Epidermal melanocyte (primary cell): ENCODE results near the gene RAVER2.

Experiments
- DNase-seq: peaks from one replicate; pipeline ENCODE4 v3.0.0; 2011; ENCODE audit warnings: low spot score; ENCODE audit not compliant: insufficient read length

The RAVER2 gene

DNA sequence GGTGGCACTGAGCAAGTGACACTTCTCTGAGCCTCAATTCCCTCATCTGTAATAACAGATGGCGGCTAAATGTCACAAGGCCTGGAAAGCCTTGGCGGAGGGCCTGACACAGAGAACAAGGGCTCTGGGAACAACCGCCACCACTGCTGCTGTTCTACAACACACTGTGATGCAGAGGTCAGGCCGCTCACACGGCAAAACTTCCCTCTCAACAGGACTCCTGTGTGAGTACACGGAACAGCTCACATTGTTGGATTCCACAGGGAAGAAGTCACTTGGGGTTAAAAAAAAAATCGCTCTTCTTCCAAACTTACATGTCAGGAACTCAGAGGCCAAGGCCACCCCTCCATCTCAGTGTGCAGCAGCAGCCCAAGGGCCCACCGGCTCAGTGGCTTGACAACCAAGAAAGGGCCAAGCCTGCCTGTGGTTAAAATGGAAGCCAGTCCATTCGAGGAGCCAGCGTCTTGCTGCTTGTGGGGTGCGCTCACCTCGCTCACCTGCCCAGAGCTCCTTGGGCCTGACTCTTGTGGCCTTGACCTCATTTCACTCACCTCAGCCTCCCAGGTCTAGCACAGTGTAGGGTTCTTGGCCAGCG is 101.1 kb downstream of the RAVER2 start:
- DNase-seq, result no peak

DNA sequence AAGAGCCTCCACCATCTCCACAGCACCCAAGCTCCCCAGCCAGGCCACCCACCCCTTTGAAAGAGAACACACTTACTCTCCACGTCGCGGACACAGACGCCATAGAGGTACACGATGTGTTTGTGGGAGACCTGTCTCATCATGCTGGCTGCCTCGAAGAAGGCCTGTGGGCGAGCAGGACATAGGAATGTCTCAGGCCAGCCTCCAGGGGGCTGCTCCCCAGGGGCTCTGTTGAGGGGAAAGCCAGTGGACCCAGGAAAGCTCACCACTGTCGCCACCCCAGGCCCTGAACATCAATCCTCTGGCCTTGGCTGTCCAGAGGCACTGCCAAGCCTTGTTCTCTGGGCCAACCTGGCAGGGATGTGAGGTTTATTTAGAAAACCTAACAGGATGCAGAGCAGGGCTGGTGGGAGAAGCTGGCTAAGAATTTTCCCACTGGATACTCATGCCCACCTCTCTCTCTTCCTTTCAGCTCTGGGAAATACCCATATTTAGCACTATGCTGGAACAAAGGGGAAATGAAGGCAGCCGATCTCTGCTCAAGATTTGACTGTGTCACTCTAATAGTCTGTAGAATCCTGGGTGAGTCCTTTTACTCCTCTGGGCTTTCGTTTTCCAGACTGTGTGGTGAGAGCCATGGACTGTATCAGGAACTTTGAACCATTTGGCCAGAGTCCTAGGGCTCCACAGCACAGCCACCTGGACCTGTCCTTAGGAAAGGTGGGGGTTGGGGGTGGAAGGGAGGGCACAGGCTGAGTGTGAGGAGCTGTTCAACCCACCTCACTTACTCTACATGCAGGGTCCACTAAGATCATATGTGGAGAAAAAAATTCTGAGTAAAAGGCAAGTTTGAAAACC is 101.9 kb downstream of the RAVER2 start:
- no peak for DNase-seq

DNA sequence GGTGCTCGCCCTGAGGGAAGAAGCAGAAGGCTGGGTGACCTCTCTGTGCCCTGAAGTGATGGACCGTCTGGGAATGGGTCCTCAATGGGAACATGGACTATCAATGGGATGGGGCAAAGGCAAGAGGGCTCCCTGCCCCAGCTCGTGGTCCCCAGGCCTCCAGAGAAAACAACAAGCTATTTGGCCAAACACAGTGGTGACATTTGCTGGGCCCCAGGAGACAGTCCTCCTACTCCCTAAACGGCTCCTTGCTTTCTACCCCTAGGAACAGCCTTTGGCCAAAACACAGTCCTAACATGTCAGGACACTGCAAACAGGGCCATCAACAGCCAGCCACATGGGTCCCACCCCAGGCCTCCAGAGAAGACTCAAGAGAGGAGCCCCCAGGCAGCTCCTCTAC is 102.8 kb downstream of the RAVER2 start:
- no peak for DNase-seq

DNA sequence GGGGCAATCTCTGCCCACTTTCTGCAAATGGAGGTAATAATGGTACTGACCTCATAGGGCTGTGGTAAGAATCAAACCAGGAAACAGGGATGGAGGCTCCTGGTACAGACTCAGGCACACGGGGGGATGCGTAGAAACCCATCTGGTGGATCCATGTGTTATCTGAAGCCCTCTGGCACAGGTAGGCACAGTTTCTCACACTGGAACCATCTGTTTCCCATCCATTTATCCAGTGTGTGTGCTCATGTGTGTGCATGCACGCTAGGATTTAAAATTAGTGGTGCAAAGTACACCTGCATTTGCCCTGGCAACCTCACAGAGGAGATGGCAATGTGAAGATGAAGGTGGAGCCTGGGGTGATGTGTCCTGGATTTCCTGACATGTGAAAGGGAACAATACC is 103.3 kb downstream of the RAVER2 start:
- no peak for DNase-seq

DNA sequence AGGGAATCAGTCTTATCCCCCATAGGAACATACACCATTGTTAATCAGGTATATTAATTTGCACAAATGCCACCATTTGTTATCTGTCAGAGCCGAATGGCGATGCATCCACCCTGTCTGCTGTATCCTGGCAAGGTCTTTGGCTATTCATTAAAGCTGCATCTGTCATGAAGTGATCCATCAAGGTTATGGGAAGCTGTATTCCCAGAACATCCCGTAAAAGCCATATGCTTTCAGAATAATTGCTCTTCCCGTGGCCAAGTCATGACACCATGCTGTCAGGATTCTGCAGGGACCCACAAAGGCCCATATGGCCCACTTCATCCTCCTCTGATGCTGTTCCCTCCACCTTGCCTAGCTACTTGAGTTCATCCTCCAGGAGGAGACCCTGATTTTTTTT is 103.9 kb downstream of the RAVER2 start:
- no peak for DNase-seq

DNA sequence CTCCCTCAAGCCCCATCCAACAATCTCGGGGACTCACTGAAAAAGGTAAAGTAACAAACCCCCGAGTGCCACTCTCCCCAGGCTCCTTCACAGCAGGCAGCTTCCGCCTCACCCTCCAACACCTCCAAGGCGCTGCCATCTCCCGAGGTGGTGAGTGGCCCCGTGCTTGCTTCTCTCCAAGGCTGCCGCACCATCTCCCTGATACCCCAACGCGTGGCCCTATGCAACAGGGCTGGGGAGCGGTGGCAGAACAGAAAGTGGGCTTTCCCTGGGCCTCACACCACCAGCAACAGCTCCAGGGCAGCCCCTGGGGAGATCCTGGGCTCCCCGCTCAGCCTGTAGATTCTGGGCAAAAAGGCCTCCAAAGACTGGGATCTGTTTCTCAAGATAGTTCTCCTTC is 105.1 kb downstream of the RAVER2 start:
- no peak for DNase-seq

DNA sequence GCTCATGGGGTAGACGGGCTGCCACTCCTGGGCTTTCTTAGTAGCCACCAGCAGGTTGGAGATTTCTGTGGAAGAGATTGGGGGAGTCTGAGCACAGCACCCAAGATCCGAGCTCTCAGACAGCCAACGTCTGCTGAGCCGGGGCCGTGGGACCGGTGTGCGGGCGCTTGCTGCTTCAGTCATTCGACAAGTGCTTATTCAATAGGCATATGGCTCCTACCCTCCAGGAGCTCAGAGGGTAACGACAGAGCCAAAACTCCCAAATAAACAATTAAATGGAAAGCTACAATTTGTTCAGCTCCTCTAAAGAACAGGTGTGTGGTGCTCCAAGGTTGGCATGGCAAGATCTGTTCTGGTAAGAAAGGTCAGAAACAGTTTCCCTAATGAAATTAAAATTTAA is 106.0 kb downstream of the RAVER2 start:
- DNase-seq, result no peak

DNA sequence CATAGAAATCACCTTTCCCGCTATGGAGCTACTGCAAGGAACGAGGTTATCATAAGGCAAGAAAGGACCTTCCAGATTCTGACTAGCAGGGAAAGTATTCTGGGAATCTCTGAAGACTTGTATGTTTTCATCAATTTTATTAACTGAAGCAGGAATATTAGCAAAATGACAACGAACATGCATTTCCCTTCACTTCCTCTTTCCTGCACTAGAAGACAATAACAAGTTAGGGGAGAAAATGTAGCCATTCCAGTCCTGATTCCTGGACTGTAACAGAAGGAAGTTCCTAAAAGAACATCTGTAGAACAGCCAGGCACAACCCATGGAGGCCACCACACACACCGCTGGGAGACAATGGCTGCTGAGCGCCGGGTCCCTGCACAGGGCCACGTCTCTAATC is 106.8 kb downstream of the RAVER2 start:
- no peak for DNase-seq

DNA sequence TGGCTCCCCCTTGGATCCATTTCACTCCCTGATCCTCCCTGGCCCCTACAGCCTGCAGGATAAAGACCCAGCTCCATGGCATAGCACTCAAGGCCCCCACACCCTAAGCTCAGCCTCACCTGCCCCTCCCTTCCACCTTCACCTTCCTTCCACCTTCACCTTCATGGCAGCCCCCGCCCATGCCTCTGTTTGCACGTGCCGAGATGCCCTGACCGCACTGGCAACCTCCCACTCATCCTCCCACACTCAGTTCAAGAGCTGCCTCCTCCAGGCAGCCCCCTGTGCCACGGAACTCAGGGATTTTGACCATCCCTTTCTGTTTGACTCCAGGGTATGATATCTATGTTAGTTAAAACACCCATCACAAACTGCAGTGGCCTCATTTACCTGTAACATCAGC is 109.8 kb downstream of the RAVER2 start:
- DNase-seq, result no peak

DNA sequence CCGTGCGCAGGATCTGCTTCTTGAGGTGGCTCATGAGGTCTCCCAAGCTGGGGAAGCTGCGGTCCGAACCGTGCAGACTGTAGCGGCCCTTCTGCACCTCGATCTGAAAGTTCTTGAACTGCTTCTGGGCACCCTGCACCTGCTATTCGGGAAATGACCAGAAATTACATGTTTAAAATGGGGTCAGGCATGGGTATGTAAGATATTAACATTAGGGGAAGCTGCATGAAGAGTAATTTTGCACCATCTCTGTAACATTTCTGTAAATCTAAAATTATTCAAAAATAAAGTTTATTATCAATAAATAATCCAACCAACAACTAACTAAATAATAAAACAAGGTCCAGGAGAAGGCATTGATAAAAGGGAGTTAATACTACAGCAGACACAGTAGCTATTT is 110.7 kb downstream of the RAVER2 start:
- no peak for DNase-seq

DNA sequence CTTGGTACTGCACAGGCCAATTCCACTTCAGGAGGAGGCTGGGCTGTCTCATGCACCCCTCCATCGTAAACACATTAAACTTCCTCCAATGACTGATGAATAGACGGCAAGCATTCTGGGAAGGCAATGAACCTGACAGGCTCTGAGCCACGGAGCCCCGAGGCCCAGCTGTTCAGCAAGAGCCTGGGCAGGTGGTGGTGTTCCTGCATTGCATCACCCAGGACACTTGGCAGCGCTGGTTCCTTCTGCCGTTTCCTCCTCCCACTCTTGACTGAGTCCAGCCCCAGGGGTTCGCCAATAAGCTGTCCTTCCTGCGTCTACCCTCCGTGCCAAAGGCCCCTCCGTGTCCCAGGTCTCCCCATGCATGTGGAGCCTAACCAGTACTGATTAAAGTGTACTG is 111.7 kb downstream of the RAVER2 start:
- no peak for DNase-seq

DNA sequence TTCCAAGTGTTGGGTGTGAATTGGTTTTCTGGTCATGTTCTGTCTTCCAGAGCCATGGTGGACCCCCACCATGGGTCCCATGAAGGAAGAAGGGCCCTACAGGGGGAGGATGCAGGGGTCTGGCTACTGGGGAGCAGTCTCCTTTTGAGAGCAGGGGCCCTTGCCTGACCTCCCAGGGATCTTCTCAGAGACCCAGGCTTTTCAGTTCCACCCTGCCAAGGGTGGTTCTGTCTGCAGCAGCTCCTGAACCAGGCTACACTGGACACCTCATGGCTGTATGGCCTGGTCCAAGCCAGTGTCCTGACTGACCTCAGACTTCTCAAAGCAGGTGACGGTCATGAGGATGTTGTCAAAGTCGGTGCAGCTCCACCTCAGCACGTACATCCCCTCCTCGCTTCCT is 112.5 kb downstream of the RAVER2 start:
- no peak for DNase-seq

DNA sequence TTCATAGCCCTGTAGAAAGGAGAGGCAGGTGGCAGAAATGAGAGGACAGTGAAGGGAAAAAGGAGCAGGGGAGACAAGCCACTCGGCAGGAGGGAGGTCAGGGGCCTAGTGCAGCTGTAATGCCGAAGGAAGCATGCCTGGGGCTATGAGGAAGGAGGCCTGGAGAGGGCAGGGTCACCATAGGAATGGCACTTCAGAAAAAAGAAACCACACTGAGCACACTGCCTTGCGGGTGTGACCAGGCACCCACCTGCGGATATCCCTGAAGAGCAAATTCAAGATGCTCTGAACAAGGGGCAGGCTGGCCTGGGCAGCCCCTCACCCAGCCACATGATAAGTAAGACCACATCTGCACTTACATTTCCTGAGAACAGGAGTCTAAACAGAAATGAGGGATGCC is 116.7 kb downstream of the RAVER2 start:
- DNase-seq, result no peak

DNA sequence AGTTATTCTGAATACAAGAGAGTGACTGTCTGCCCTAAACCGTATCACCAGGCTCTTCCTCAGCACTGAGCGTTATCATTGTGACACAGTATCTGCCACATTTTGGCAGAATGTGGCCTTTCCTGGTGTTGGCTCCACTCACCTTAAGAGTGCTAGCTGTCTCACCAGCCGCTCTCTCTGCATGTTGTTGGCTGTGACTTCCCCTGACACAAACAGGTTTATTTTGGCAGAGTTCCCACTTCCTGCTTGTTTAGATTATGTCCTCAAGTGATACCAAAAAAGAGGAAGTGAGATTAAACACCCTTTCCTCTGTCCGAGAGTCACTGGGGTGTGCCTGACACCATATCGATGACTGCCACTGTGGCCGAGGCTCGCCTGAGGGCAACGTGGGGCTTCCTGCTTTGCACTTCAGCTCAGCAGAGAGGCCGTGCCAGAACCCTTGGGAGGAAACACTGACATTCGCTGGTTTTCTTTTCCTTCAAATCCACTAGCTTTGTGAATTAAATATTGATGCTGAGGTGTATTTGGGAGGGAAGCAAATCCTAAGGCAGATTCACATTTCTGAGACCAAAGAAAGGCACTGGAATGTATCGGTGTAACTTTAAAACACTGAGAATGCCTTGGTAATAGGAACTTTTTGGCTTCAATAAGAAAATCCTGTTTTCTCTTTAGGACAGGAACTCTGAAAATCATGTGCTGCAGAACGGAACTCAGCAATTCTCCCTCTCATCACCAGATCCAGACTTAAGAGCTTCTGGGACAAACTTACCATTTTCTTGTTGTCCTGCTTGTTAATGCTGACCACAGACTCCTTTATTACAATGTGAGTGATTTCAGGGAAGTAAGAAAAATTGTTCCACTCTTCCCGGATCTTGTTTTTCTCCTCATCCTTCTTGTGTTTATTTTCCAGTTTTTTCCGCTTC is 119.4 kb downstream of the RAVER2 start:
- DNase-seq, result no peak

DNA sequence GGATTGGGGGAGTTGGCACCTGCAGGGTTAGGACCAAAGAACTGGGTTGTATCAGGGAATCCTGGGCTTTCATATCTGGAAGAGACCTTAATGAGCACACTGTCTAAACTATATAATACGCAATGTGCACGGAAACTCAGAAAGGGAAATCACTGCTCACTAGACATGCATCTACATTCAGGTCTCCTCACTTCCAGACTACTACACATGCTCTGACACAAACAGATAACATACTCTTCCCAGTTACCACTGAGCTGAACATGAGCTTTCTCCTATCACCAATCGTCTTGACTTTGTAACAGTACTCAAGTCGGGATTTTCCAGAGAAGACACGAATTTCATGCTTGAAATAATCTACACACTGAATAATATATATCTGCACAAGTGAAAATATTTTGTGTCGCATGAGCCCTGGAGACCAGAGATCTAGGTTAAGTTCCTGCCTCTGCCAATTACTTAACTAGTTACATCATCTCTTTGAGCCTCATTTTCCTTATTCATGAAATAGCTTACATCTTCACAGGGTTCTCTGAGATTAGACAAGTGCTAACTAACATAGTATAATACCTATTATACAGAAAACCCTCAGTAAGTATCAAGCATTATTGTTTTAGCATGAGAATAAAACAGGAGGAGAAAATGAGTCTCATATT is 120.4 kb downstream of the RAVER2 start:
- no peak for DNase-seq

DNA sequence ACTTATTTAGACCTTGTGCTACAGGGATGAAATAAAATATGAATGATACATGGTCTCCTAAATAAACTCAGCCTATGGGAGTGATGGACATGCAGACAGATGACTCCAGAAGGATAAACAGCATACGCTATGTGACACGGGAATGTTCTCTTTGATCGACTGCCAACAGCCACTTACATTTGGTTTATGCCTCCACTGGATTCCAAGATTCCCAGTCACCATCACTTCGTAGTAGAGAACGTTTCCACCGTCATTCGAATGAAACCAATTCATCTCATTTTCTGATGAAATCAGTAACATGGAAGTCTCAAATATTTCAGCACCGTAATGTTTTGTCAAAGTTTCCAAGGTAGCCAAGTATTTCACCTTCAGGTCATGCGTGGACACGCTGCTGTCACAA is 121.8 kb downstream of the RAVER2 start:
- no peak for DNase-seq

DNA sequence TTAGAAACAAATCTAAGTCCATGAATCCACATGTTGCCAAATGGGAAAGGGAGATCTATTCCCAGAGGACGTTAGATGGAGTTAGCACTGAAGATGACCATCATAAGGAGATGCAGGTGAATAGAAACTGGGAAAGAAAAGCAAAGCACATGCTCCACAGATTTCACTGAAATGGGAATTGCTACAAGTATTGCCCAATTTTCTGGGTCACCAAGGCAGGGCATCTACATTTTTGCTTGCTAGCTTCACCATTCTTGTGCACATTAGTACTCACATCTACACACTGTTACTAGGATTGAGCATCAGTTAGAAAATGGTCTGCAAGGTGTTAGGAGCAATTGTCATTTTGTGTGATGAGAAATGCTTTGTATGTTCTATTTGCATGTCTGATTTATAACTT is 122.4 kb downstream of the RAVER2 start:
- no peak for DNase-seq

DNA sequence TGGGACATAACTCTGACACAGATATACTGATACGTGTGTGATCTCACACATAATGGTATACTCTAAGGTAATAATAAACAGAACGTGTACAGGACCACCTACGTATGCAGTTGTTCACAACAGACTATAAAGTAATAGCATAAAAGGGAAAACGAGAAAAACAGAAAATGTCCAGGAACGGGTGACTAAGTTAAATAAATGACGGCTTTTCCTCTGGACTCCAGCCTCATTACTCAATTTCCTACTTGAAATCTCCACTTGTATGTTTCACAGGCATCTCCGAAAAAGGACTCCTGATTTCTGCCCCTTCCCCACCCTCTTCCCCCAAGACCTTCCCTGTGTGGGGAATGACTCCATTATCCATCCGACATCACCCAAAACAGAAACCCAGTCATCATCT is 126.4 kb downstream of the RAVER2 start:
- DNase-seq, result no peak

DNA sequence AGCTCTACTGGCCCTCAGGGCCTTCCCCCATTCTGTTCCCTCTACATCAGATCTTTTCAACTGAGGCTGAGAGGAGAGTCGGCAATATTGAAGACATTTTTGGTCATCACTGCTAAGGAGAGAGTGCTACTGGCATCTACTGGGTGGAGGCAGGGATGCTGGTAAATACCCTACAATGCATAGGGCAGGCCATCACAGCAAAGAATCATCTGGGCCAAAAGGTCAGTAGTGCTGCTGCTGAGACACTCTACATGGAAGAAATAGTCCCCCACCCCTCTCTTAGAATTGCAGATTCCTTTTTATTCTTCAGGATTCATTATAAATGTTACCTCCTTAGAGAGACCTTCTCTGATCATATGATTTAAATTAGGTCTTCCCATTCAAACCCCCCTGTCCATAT is 127.2 kb downstream of the RAVER2 start:
- no peak for DNase-seq

DNA sequence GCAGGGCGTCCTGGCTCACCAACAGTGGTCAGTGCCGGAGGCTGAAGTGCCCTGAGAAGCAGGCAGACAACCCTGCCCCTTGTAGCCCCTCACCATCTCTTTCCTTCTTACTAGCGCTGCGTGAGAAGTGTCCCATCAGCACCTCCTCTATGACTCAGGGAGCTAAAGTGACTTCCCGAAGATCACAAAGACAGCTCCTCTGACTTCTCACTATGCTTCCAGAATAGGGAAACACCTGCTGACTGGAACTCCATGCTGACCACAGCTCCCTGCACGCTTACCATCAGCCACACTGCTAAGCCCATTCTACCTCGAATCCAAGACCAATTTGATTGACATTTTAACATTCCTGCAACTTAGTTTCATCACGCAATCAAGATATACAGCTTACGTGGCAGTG is 128.7 kb downstream of the RAVER2 start:
- DNase-seq, result no peak

DNA sequence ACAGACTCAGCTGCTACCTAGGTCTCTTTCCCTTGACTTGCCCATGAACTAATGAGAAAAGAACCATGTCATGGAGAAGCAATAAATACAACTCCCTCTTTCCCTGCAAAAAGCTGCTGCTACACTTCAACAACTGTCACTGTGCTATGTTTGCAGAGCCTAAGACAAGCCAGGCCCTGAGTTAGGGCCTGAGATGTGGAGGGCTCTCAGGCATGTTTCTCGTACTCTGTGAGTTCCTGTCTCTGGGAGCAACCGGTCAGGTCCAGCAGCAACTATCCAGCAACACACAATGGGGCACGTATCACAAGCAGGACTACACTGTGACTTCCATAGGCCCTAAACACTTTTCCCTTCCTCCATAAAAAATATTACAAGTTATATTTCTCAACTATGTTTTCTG is 129.8 kb downstream of the RAVER2 start:
- DNase-seq, result no peak

DNA sequence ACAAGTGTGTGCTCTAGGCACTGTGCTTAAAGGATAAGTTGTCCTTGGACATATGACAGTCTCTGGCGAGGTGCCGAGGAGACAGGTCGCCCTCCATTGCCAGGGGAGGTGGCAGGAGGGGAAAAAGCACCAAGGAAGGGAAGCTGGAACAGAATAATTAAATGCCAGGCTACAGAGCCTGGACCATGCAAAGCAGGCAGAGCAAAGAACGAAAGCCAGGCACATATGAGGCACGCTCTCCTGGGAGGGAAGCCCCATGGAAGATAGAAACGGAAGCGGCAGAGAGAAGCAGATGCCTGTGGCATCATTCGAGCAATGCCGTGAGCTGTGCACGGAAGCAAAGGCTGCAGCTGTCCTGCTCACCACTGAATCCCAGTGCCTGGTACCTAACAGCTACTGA is 130.2 kb downstream of the RAVER2 start:
- no peak for DNase-seq
